ENCODE measurements around the gene CAP1. TPM values are rescaled to one million over a fixed set of nuclear protein-coding genes. Genes with fewer than 3 reads are reported as not detected.

The CAP1 gene
- total RNA-seq, 6 donors from 2014 or later, result 113 to 502 (median 245) TPM

- peak overlapping the region in 1 of 4 donors; percentile 11 for H3K27ac ChIP-seq
- TF ChIP-seq POLR2A (IDR thresholded peaks at IDR 0.05), result peak in 1 of 4 donors; percentile 44
- TF ChIP-seq, protein P1, sequence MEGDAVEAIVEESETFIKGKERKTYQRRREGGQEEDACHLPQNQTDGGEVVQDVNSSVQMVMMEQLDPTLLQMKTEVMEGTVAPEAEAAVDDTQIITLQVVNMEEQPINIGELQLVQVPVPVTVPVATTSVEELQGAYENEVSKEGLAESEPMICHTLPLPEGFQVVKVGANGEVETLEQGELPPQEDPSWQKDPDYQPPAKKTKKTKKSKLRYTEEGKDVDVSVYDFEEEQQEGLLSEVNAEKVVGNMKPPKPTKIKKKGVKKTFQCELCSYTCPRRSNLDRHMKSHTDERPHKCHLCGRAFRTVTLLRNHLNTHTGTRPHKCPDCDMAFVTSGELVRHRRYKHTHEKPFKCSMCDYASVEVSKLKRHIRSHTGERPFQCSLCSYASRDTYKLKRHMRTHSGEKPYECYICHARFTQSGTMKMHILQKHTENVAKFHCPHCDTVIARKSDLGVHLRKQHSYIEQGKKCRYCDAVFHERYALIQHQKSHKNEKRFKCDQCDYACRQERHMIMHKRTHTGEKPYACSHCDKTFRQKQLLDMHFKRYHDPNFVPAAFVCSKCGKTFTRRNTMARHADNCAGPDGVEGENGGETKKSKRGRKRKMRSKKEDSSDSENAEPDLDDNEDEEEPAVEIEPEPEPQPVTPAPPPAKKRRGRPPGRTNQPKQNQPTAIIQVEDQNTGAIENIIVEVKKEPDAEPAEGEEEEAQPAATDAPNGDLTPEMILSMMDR (IDR thresholded peaks at IDR 0.05), result no peak
- H3K9me3 ChIP-seq, result no peaks in the 10 kb centered on the region
- ATAC-seq (ENCODE audit: low FRiP score in 2 of 2), result no peak
- no peak for DNase-seq
- no peaks in the 10 kb centered on the region for H3K27me3 ChIP-seq
- peaks cover 9 to 18% (median 15%) of the 10 kb centered on the region in 4 donors for H3K4me1 ChIP-seq
- WGBS, 2 donors, result 89% methylated on average over 3 of the region's 3 CpGs
- peaks cover 0 to 20% (median 11%) of the 10 kb centered on the region in 4 donors for H3K36me3 ChIP-seq
- peak overlapping the region in 1 of 4 donors; percentile 91 for H3K4me3 ChIP-seq
These were observed 55.3 kb downstream of the CAP1 start for GRCh38 chr1:40095806-40096205.

- peak overlapping the region; percentile 63 to 85 (median 74) for H3K27ac ChIP-seq
- TF ChIP-seq POLR2A (IDR thresholded peaks at IDR 0.05) (peak in 1 of 4 donors; percentile 47), EP300 (IDR thresholded peaks at IDR 0.05) (no peak), POLR2AphosphoS5 (IDR thresholded peaks at IDR 0.05) (no peak)
- DNase-seq, result no peak
- H3K4me1 ChIP-seq, result peaks cover 9 to 18% (median 15%) of the 10 kb centered on the region in 4 donors
- peak overlapping the region; percentile 69 to 91 (median 78) for H3K4me3 ChIP-seq
- no peaks in the 10 kb centered on the region for H3K27me3 ChIP-seq
- no peaks in the 10 kb centered on the region for H3K9me3 ChIP-seq
- peak; percentile 36 to 52 for ATAC-seq (ENCODE audit: low FRiP score in 2 of 2)
- H3K36me3 ChIP-seq, result peaks cover 0 to 12% (median 3%) of the 10 kb centered on the region in 4 donors
- WGBS, 2 donors, result 7 to 12% methylated on average over 9 of the region's 9 CpGs
These were observed 56.1 kb downstream of the CAP1 start for GRCh38 chr1:40096646-40096976.

- Histone ChIP-seq H3K4me3 (peak within 1 kb of the TSS; percentile 69 to 91 (median 78)), H3K36me3 (peaks cover 0 to 7% (median 0%) of the 10 kb centered on the region in 4 donors), H3K27me3 (no peaks in the 10 kb centered on the region), H3K4me1 (peaks cover 9 to 18% (median 15%) of the 10 kb centered on the region in 4 donors), H3K9me3 (no peaks in the 10 kb centered on the region), H3K27ac (peak within 1 kb of the TSS; percentile 63 to 85 (median 74))
- 0 to 1% methylated on average over 22 to 40 of the region's 51 CpGs for WGBS, 2 donors
- DNase-seq (peak; percentile 89 to 96), ATAC-seq (ENCODE audit: low FRiP score in 2 of 2) (peak; percentile 89 to 97)
- TF ChIP-seq EP300 (IDR thresholded peaks at IDR 0.05), result no peak
- TF ChIP-seq, protein P1 (IDR thresholded peaks at IDR 0.05), result peak in 2 of 6 experiments; percentile 22 to 39
- peak in 2 of 4 donors; percentile 39 to 79 for TF ChIP-seq POLR2A (IDR thresholded peaks at IDR 0.05)
- TF ChIP-seq POLR2AphosphoS5 (IDR thresholded peaks at IDR 0.05), result peak; percentile 27 to 63
These were observed 56.7 kb downstream of the CAP1 start, which contains the start of gene PPT1 for GRCh38 chr1:40096977-40097782. Gene PPT1, minus strand, starts transcription at chr1:40097252. Its CDS starts 14 bp downstream, at chr1:40097238.

- Histone ChIP-seq H3K4me3 (no peak overlapping the region), H3K27ac (no peak overlapping the region), H3K4me1 (peaks cover 0 to 8% (median 4%) of the 10 kb centered on the region in 4 donors), H3K9me3 (peaks cover 0 to 5% (median 3%) of the 10 kb centered on the region in 4 donors), H3K27me3 (no peaks in the 10 kb centered on the region), H3K36me3 (no peaks in the 10 kb centered on the region)
- TF ChIP-seq POLR2AphosphoS5 (IDR thresholded peaks at IDR 0.05) (no peak), POLR2A (IDR thresholded peaks at IDR 0.05) (no peak), EP300 (IDR thresholded peaks at IDR 0.05) (no peak)
- TF ChIP-seq, protein P1 (IDR thresholded peaks at IDR 0.05), result no peak
- WGBS, 2 donors, result 48 to 55% methylated on average over 1 of the region's 1 CpG
- ATAC-seq (ENCODE audit: low FRiP score in 2 of 2) (no peak), DNase-seq (no peak)
These were observed 61.5 kb downstream of the CAP1 start for GRCh38 chr1:40102038-40102437.

GRCh38 chr1:40102896-40103295 lies 62.4 kb downstream of the CAP1 start:
- TF ChIP-seq, protein P1 (IDR thresholded peaks at IDR 0.05), result no peak
- no peak for TF ChIP-seq EP300 (IDR thresholded peaks at IDR 0.05)
- no peak for TF ChIP-seq POLR2AphosphoS5 (IDR thresholded peaks at IDR 0.05)
- TF ChIP-seq POLR2A (IDR thresholded peaks at IDR 0.05), result no peak
- Histone ChIP-seq H3K27ac (no peak overlapping the region), H3K4me1 (no peaks in the 10 kb centered on the region), H3K36me3 (no peaks in the 10 kb centered on the region), H3K27me3 (no peaks in the 10 kb centered on the region), H3K9me3 (peaks cover 0 to 5% (median 3%) of the 10 kb centered on the region in 4 donors), H3K4me3 (no peak overlapping the region)
- 87 to 90% methylated on average over 3 of the region's 3 CpGs for WGBS, 2 donors
- DNase-seq, result no peak
- ATAC-seq (ENCODE audit: low FRiP score in 2 of 2), result no peak

Measured in upper lobe of left lung (tissue), 6 donors.